ENCODE data around the gene TDP2.

Gene TDP2

GRCh38 chr6:24666641-24667377 lies at the start of gene TDP2, which contains the start of gene ACOT13:
Gene TDP2, minus strand, starts transcription at chr6:24666899. Its CDS starts 37 bp downstream, at chr6:24666862.
Gene ACOT13, plus strand, starts transcription at chr6:24667077. Its CDS starts 187 bp downstream, at chr6:24667264.
- DNase-seq (ENCODE audit: low read depth in 2 of 2), result peak; percentile 96

- no peak for DNase-seq (ENCODE audit: low read depth in 2 of 2)
Observed at GRCh38 chr6:24710519-24711303, 44.0 kb upstream of the TDP2 start.

GRCh38 chr6:24709014-24709711 lies 42.5 kb upstream of the TDP2 start:
- no peak for DNase-seq (ENCODE audit: low read depth in 2 of 2)

GRCh38 chr6:24708612-24709011 lies 41.9 kb upstream of the TDP2 start:
- no peak for DNase-seq (ENCODE audit: low read depth in 2 of 2)

- DNase-seq (ENCODE audit: low read depth in 2 of 2), result no peak
Observed at GRCh38 chr6:24704468-24704867, 37.8 kb upstream of the TDP2 start.

GRCh38 chr6:24702720-24703282 lies 36.1 kb upstream of the TDP2 start:
- no peak for DNase-seq (ENCODE audit: low read depth in 2 of 2)

- no peak for DNase-seq (ENCODE audit: low read depth in 2 of 2)
Observed at GRCh38 chr6:24699521-24700359, 33.0 kb upstream of the TDP2 start.

GRCh38 chr6:24696097-24696496 lies 29.4 kb upstream of the TDP2 start:
- no peak for DNase-seq (ENCODE audit: low read depth in 2 of 2)

GRCh38 chr6:24695635-24696034 lies 28.9 kb upstream of the TDP2 start:
- peak in 1 of 2 donors; percentile 17 for DNase-seq (ENCODE audit: low read depth in 2 of 2)

- no peak for DNase-seq (ENCODE audit: low read depth in 2 of 2)
Observed at GRCh38 chr6:24694198-24694597, 27.5 kb upstream of the TDP2 start.

- no peak for DNase-seq (ENCODE audit: low read depth in 2 of 2)
Observed at GRCh38 chr6:24692848-24693592, 26.3 kb upstream of the TDP2 start.

- no peak for DNase-seq (ENCODE audit: low read depth in 2 of 2)
Observed at GRCh38 chr6:24692415-24692814, 25.7 kb upstream of the TDP2 start.

GRCh38 chr6:24692003-24692402 lies 25.3 kb upstream of the TDP2 start:
- DNase-seq (ENCODE audit: low read depth in 2 of 2), result no peak

GRCh38 chr6:24691550-24691949 lies 24.9 kb upstream of the TDP2 start:
- no peak for DNase-seq (ENCODE audit: low read depth in 2 of 2)

- DNase-seq (ENCODE audit: low read depth in 2 of 2), result no peak
Observed at GRCh38 chr6:24690593-24690992, 23.9 kb upstream of the TDP2 start.

GRCh38 chr6:24689964-24690363 lies 23.3 kb upstream of the TDP2 start:
- no peak for DNase-seq (ENCODE audit: low read depth in 2 of 2)

GRCh38 chr6:24686946-24687345 lies 20.2 kb upstream of the TDP2 start:
- no peak for DNase-seq (ENCODE audit: low read depth in 2 of 2)

GRCh38 chr6:24686408-24686807 lies 19.7 kb upstream of the TDP2 start:
- DNase-seq (ENCODE audit: low read depth in 2 of 2), result no peak

- DNase-seq (ENCODE audit: low read depth in 2 of 2), result no peak
Observed at GRCh38 chr6:24683297-24684296, 16.9 kb upstream of the TDP2 start.
